ENCODE measurements around the gene PPP2R5B.

PPP2R5B gene

DNA sequence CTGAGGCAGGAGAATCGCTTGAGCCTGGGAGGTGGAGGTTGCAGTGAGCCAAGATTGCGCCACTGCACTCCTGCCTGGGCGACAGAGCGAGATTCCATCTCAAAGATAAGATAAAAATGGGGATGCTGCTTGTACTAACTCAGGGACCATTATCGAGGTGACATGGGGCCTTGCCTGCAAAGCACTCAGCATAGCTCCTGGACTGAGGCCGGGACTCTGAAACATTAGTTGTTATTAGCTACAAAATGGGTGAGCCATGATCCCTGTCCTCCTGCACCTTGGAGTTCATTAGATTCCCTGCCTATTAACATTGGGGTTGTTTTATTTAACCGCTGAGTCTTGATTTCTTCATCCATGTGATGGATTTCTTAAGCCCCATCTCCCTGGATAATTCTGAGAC is 5.1 kb downstream of the PPP2R5B start:
- DNase-seq (ENCODE audit: low read depth) = no peak

DNA sequence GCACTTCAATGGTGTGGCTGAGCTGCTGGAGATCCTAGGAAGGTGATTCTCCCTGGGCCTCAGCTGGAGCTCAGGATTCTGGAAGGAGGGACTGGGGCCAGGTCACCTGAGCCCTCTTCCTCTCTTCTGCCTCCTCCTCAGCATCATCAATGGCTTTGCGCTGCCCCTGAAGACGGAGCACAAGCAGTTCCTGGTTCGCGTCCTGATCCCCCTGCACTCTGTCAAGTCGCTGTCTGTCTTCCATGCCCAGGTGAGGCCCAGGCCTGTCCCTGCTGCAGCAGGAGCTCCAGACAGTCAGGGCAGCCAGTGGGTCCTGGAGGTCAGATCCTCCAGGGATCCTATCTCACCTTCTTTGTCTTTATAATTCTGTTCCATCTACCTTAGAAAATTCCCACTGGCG is 5.9 kb downstream of the PPP2R5B start:
- DNase-seq (ENCODE audit: low read depth) = no peak

DNA sequence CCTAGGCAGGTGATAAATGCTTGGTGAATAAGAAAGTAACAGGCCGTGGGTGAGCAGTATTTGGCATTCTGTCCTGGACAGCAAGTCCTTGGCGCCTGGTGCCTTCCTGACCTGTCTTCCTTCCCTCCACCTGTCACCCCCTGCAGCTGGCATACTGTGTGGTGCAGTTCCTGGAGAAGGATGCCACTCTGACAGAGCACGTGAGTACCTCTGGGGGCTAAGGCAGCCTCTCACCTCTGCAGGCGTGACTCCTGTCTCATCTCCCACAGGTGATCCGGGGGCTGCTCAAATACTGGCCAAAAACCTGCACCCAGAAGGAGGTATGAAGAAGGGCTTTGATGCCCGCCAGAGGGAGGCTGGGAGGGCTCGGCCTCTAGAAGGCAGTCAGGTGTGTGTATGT is 6.8 kb downstream of the PPP2R5B start:
- no peak for DNase-seq (ENCODE audit: low read depth)

DNA sequence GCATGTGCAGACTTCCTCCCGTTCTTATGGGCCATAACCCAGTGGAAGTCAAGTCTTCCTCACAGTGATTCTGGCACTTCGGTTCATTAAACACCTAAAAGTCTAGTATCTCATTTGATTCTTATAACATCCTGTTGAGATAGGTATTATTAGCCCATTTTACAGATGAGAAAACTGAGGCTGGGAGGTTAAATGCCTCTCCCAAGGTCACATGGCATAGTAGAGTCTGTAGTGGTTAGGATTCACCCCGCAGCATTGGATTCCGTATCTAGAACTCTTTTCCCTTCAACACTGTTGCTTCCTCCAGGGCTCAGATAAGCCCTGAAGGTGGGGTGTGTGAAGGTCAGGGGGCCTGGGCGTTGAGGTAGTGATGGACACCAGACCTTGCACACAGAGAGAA is 7.8 kb downstream of the PPP2R5B start:
- DNase-seq (ENCODE audit: low read depth) = no peak

DNA sequence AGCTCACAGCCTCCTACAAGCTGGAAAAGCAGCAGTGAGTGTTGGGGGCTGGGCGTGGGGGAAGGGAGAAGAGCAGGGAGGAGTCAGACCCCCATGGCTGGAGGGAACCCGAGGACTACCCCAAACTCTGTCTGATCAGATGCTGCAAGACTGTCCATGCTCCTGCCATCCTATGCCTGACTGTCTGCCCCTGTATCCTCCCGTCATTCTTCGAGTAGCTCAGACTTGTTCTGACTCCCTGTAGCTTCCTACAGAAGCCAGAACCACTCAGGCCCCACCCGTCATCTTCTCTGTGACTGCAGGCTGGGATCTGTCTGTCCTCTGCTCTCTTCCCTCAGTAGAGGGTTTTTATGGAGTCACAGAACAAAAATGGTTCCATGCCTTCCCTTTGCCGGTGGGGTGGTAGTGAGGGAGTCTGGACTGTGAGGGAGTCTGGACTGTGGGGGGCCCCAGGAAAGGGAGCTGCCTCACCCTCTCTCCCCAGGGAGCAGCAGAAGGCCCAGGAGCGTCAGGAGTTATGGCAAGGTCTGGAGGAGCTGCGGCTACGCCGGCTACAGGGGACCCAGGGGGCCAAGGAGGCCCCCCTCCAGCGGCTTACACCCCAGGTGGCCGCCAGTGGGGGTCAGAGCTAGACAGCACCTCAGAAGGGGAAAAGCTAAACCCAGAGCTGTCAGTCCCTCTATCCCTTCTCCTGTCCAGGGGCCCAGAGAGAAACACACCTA is 8.9 kb downstream of the PPP2R5B start:
- DNase-seq (ENCODE audit: low read depth) = no peak

DNA sequence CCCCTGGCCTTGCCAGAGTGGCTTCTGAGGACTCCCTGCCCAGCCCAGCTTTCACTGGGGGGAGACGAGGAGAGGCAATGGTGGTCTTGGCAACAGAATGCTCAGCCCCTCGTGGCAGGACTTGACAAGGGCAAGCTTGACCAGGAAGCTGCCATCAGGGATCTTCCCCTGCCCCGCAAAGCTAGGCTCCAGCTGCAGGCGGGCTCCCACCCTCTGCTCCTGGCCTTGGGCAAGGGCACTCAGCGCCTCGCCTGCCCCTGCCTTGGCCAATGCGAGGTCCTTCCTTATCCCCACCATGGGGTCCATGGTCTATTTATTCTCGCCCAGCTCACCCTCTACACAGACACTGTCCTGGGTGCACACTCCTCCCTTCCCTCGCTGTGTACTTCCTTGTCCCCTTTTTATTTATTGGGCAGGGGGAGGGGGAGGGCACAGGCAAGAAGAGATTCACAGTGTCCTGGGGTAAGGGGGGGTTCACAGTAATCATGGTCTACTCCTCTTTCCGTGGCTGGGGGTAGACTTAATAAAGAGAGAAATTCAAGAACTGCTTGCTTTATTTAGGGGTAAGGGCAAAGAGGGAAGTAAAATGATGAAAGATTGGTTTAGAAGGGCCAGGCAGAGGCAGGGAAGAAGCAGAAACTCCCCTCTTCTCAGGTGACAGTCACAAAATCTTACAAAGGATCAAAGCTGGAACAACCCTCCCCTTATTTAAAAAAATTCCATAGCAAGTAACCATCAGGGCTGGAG is 9.6 kb downstream of the PPP2R5B start:
- DNase-seq (ENCODE audit: low read depth) = no peak

DNA sequence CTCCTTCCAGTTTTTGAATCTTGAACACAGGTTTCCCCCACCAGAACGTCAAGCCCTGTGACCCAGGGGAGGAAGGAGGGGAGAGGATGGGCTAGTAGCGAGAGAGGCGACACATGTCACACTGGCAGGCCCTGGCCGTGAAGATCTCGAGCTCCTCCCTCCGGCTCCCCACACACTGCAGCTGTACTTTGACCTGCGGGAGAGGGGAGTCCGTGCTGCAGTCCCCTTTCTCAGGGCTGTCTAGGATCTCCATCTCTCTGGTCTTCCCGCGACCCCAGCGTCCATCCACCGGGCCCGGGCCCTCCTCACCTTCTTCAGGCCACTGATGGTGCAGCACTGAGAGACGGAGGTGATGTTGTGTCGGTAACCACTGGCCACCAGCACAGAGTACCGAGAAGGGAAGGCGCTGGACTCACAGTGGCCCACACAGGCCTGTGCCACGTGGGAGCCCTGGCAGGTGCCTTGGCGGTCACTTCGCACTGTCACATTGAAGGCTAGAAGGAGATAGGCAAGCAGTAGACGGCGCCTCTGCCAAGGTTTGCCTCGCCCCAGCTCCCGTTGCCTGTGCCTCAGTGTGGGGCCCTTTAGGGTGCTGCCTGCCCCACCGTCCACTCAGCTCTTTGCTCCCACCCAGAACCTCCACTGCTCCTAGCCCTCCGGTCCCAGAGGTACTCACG is 10.3 kb downstream of the PPP2R5B start:
- DNase-seq (ENCODE audit: low read depth) = no peak

DNA sequence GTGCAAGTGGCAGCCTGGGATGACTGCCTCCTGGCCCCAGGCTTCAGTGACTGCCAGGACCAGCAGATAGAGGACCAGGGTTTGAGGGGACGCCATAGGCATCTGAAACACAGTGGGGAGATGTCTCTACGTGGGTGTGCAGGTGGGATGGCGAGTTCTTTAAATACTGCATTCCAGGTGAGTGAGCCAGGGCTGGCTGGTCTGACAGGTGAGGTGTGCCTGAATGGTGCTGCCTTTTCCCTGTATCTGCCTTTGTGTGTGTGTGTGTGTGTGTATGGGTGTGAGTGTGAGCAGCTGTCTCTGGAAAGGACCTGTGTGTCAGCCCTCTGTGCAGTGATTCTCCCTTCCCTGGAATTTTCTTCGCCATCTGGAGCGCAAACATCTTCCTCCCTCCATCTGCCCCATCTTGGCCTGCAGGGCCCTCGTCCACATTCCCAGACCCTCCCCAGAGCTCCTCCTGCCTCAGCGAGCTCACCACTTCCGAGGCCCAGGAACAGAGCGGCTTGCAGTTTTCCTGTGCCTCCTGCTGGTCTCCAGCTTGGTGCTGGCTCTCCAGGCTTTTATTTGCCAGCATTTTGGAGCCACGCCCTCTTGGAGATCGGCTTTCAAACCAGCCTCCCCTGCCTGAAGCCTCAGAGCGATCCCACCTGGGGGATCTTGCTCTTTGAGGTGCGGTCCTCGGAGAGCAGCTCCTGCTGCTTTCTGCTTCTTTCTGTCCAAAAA is 11.0 kb downstream of the PPP2R5B start, which contains the start of gene GPHA2:
Gene GPHA2 (minus strand): TSS at position 535 of the 723 bp plus-strand sequence. CDS start 433 bp downstream, at position 102.
- DNase-seq (ENCODE audit: low read depth) = no peak

DNA sequence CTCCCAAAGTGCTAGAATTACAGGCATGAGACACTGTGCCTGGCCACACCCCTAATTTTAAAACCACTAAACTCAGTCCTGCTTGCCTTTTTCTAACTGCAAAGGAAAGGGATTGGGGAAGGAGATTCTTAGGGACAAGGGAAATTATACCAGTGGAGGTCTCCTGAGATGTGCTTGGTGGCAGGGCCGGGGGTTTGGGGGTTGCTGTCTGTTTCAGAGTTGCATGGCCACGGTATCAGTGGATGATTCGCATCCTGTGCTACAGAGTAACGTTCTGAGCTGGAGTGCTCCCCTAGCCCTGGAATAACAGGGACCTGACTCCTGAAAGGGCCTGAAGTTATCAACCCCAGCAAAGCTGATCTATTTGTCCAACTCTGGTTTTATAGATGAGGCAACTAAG is 12.1 kb downstream of the PPP2R5B start:
- DNase-seq (ENCODE audit: low read depth) = no peak

DNA sequence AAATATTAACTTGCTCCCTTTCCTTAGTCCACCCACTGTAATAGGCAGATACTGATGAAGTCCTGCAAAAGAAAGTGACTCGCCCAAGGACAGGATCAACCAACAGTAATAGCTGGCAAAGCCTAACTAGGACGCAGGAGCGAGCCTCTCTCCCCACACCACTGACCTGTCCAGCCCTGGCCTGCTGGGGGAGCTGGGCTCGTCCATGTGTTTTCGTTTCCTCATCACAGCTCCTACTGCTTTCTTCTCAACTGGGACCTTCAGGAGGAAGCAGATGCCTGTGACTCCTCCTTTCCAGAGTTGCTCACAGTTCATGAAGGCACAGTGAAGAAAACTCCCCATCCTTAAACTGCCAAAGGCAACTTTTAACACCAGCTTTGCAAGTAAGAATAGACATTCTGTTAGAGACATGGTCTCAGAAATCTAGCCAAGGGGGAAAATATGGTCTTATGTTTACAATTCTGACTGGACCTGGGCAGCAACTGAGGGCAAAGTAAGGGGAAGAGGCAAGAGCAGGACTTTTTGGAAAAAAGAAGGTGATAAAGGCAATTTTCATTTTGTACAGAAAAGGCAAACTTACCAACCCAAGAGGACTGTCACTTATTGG is 22.8 kb downstream of the PPP2R5B start:
- DNase-seq (ENCODE audit: low read depth) = no peak

DNA sequence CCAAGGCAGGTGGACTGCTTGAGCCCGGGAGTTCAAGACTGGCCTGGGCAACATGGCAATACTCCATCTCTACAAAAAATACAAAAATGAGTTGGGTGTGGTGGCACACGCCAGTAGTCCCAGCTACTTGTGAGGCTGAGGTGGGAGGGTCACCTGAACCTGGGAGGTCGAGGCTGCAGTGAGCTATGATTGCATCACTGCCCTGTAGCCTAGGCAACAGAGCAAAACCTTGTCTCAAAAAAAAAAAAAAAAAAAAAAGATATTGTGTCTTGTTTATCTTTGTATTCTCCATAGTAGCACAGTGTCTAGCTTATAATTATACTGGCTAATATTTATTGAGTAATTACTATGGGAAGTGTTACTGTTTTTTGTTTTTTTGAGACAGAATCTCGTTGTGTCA is 27.0 kb downstream of the PPP2R5B start:
- DNase-seq (ENCODE audit: low read depth) = no peak

DNA sequence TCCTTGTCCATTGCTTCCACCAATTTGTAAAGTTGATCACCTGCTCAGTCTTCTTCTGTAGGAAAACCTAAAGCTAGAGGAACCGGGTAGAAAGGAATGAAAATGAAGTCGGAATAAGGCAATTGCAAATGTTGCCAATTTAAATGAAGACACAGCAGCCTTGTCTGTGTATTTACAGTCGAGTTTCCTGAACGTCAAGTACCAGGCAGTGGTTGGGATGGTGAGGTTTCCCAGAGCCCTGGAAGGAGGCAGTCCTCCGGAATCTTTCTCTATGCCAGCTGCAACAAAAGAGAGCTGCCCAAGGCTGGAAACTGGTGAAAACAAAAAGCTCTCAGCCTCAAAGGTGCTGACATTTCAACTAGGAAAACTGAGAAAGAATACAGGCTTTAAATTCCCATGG is 29.7 kb downstream of the PPP2R5B start:
- DNase-seq (ENCODE audit: low read depth) = no peak

DNA sequence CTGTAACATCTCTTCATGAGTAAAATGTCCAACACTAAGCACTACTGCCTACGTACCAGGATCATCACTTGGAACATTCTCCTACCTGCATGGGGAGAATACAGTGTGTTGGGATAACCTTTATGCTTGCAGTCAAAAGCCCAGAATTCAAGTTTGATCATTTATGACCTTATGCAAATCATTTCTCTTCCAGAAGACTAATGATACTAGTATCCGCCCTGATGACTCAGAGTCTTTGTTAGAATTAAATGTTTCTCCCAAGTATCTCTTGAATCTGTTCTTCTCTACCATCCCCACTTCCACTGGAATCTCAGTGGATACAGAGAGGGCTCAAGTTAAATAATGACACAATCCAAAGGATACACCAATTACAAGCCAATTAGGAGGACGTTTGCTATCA is 35.0 kb downstream of the PPP2R5B start:
- DNase-seq (ENCODE audit: low read depth) = no peak

DNA sequence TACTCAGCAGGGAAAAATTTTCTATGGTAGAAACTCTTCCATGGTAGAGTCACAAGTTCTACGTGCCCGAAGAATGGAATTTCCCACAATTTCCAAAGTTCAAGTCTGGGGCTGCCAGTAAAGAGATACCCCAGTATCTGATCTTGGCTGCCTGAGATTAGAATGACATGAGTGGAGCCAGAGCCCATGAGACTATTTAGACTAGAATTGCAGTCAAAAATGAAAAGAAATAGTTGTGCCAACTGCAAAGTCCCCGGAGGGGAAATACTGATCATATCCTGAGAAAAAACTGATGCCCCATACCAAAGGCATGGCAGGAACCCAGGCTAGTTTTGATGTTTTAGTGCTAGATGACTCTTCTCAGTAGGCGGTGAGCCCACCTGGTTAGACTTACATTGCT is 36.2 kb downstream of the PPP2R5B start:
- DNase-seq (ENCODE audit: low read depth) = no peak

DNA sequence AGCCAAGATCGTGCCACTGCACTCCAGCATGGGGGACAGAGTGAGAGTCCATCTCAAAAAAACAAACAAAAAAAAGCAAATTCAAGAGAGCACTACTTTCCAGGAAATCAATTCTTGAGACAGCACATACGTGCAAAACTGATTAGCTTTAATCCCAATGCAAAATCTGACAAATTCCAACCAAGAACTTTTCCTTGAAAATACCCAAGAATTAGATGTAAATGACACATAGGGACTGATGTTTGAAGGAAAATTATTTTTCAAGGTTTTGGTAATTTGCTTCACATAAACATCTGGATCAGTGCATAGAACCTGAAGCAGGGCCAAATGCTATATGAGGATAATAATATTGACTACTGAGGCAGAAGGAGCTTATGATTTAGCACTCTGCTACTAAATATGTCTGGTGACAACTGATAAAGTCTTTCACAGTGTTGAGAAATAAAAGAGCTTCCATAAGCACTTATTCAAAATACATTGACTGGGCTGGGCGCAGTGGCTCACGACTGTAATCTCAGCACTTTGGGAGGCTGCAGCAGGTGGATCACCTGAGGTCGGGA is 38.7 kb downstream of the PPP2R5B start:
- no peak for DNase-seq (ENCODE audit: low read depth)

DNA sequence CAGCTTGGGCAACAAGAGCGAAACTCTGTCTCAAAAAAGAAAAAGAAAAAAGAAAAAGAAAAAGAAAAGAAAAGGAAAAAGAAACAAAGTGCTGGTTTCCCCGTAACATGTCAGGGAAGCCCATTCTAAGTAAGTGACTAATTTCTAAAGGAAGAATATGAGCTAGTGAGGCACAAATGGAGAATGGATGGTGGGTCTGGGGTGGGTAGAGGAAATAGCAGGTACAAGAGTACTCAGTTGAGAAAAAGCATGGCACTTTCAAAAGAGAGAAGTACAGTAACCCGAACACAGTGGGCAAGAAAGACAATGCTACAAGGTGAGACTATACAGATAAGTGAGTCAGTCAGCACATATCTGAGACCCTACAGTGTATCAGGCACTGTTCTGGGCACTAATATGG is 42.9 kb downstream of the PPP2R5B start:
- DNase-seq (ENCODE audit: low read depth) = no peak

DNA sequence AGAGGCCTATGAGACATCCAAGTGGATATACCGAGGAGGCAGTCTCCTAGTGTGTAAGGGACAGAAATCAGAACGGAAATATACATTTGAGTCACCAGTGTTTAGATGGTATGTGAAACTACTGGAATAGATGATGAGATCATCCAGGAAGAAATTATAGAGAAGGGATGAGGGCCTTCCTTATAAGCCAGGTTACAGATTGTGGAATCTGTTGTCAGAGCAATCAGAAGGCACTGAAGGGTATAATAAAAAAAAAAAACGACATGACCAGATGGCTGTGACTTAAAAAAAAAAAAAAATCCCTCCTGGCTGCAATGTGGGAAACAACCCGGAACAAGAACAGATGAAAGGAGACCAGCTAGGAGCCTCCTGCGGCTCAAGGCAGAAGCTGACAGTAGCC is 44.7 kb downstream of the PPP2R5B start:
- DNase-seq (ENCODE audit: low read depth) = no peak

DNA sequence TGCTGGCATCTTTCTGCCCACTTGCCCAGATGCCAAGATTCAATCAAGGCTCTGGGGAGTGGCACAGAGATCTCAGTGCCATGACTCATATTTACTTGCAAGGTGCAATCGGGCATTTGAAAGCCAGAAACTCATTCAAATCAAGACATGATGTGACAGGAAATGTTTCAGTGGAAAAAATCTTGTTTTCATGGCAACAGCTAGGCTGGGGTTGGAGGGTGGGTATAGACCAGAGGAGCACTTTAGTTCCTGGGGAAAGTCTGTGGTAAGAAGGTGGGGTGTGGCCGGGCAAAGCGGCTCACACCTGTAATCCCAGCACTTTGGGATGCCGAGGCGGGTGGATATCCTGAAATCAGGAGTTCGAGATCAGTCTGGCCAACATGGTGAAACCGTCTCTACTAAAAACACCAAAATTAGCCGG is 46.3 kb downstream of the PPP2R5B start:
- DNase-seq (ENCODE audit: low read depth) = no peak

DNA sequence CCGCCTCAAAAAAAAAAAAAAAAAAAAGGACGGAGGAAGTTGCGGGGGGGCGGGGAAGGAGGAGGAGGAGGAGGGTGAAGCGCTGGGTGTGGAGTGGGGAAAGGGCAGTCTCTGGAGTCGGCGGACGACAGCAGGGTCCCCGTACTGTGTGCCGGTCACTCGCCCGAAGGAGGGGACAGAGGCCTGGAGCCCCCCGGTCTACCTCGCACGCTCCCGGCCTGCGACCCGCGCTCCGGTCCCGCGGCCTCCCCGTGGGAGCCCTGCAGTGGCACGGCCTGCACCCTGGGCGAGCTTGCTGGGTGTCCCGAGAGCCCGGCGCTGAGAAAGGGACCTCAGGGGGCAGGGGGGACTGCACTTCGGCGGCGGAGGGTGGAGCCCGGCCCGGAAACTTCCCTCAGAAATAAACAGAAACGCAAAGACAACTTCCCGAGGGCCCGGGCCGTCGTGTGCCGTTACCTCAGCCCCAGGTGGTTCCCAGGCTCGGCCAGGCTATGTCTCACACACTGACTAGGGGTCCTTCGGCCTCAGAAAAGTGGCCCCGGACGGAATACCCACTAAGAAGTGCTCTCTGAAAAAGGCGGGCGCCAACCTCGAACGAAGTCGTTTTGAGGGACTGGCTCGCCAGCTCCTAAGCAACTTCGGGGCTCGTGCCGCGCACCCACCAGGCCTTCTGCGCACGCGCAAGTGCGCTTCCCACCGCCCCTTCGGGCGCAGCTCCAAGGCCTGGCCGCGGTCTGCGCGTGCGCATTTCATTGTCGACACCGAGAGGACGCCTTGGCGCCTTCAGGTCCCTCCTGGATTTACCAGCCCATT is 47.1 kb downstream of the PPP2R5B start, which contains the start of gene MAJIN:
Gene MAJIN (minus strand): TSS at position 688 of the 813 bp plus-strand sequence. CDS start 12,703 bp downstream, outside the sequence.
- no peak for DNase-seq (ENCODE audit: low read depth)

DNA sequence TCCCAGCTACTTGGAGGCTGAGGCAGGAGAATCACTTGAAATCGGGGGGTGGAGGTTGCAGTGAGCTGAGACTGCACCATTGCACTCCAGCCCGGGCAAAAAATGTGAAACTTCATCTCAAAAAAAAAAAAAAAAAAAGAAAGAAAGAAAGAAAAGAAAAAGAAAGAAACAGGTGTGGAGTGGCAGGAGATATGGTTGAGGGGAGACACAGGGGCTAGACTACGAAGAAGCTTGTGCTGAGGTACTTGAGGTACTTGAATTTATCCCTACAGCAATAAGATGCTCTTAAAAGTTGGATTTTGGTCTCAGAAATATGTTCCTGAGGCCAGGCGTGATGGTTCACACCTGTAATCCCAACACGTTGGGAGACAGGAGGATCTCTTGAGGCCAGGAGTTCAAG is 49.6 kb downstream of the PPP2R5B start:
- no peak for DNase-seq (ENCODE audit: low read depth)

DNA sequence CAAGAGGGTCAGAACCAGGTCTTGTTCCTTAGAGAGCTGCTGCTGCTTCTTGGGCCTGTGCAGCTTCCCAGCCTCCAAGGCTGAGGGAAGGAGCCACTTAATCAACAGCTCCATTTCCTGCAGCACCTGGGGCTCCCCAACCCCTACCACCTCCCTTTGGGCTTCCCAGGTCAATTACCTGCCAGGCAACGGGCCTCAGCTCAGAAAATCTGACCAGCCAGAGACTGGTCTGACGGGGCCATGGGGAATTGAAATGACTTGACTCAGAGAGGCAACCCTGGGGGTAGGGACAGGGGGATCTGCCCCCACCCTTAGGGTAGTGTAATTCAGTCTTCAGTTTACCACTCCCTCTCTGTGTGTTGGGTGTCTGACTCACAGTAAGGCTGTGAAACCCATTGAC is 52.2 kb downstream of the PPP2R5B start:
- no peak for DNase-seq (ENCODE audit: low read depth)
